Endothelial cell of umbilical vein (primary cell): ENCODE results near the gene MYL2. TPM values are rescaled to one million over a fixed set of nuclear protein-coding genes. Genes with fewer than 3 reads are reported as not detected.

ENCODE experiments used
- BruUV-seq: library from RNA; stranded (reverse); fragments of 400-500 nt; replicated peaks from 2 replicates; lab custom pipeline; 2021; lab: Mats Ljungman, UMichigan
- CTCF ChIA-PET: fragments of 300-600, 350-600 bp; sonication (Branson Sonifier 250); formaldehyde crosslinking; loops from one replicate; lab custom pipeline; 2021; ENCODE audit warnings: antibody characterized with exemption, inconsistent platforms; lab: Charles Lee
- POLR2A ChIA-PET: fragments of 300-600, 350-600 bp; sonication (Branson Sonifier 250); formaldehyde crosslinking; loops from one replicate; lab custom pipeline; 2021; ENCODE audit warnings: antibody characterized with exemption, inconsistent platforms; lab: Charles Lee
- DNase-seq: peaks from one replicate; pipeline ENCODE4 v3.0.0-alpha.2; 2011; ENCODE audit warnings: low read depth, low spot score
- FAIRE-seq: peaks from 2 replicates; lab custom pipeline; 2011; peaks lifted over from hg19 to GRCh38; lab: Jason Lieb, UNC
- H2AFZ ChIP-seq: 2 replicates; pipeline ENCODE4 v1.6.0; 2012; ENCODE audit warnings: low read depth, low read length, control low read depth, inconsistent platforms
- H3K27ac ChIP-seq: 2 replicates; pipeline ENCODE4 v1.5.1; 2011; ENCODE audit warnings: low read depth, mild to moderate bottlenecking, control low read depth, low read length, moderate library complexity; ENCODE audit not compliant: insufficient read depth
- H3K27me3 ChIP-seq, 2 experiments: 2 replicates each; pipeline versions ENCODE4 v1.6.0 to v1.6.1; 2011; ENCODE audit warnings: low read length in 2 of 2, mixed read lengths in 1 of 2; ENCODE audit not compliant: control insufficient read depth in 2 of 2, insufficient read depth in 2 of 2
- H3K36me3 ChIP-seq, 2 experiments: 2 replicates in 1 of 2; 3 replicates in 1 of 2; pipeline ENCODE4 v1.5.1; 2011; ENCODE audit warnings: low read length in 2 of 2, mild to moderate bottlenecking in 1 of 2, moderate library complexity in 1 of 2; ENCODE audit not compliant: control insufficient read depth in 2 of 2, insufficient read depth in 2 of 2; ENCODE audit errors: extremely low read depth in 1 of 2
- H3K4me1 ChIP-seq: 3 replicates; pipeline ENCODE4 v1.5.1; 2011; ENCODE audit warnings: mild to moderate bottlenecking, low read length; ENCODE audit not compliant: control insufficient read depth, insufficient read depth; ENCODE audit errors: extremely low read depth
- H3K4me2 ChIP-seq: 2 replicates; pipeline ENCODE4 v1.6.1; 2011; ENCODE audit warnings: low read length, control low read depth, mixed read lengths; ENCODE audit not compliant: insufficient read depth
- H3K4me3 ChIP-seq, 3 experiments: fragments of 200-600 bp in 1 of 3; sonication (generic), shearing (Covaris generic) in 1 of 3; replicated peaks in 1 of 3; 2 replicates each; pipeline ENCODE4 v1.5.1; 2011 to 2016; ENCODE audit warnings: control low read depth in 3 of 3, low read length in 3 of 3, mild to moderate bottlenecking in 2 of 3, inconsistent platforms in 1 of 3, low read depth in 1 of 3, moderate library complexity in 1 of 3; ENCODE audit not compliant: insufficient read depth in 1 of 3
- H3K79me2 ChIP-seq: 2 replicates; pipeline ENCODE4 v1.6.0; 2012; ENCODE audit warnings: low read length, inconsistent platforms; ENCODE audit not compliant: control insufficient read depth, insufficient read depth
- H3K9ac ChIP-seq: replicated peaks from 2 replicates; pipeline ENCODE3; 2011; ENCODE audit warnings: low read length, control low read depth; ENCODE audit not compliant: insufficient read depth; ENCODE audit errors: extremely low read depth
- H3K9me1 ChIP-seq: replicated peaks from 3 replicates; pipeline ENCODE4 v1.6.0; 2011; ENCODE audit warnings: mild to moderate bottlenecking, low read length; ENCODE audit not compliant: control insufficient read depth, insufficient read depth; ENCODE audit errors: extremely low read depth
- H3K9me3 ChIP-seq: replicated peaks from 2 replicates; pipeline ENCODE4 v1.5.1; 2012; ENCODE audit warnings: low read length, inconsistent platforms; ENCODE audit not compliant: control insufficient read depth, insufficient read depth
- H4K20me1 ChIP-seq: replicated peaks from 2 replicates; pipeline ENCODE3; 2011; ENCODE audit warnings: mild to moderate bottlenecking, low read length; ENCODE audit not compliant: control insufficient read depth, insufficient read depth; ENCODE audit errors: extremely low read depth
- CTCF ChIP-seq, 2 donors: IDR thresholded peaks; 1 replicate in 1 of 2; 2 replicates in 1 of 2; pipeline ENCODE4 v1.5.1; 2011; ENCODE audit warnings: low read length in 2 of 2, mild to moderate bottlenecking in 2 of 2, moderate library complexity in 2 of 2, control low read depth in 1 of 2, inconsistent platforms in 1 of 2, low read depth in 1 of 2; ENCODE audit not compliant: insufficient read depth in 1 of 2; ENCODE audit errors: extremely low read depth in 1 of 2
- EZH2 ChIP-seq: IDR thresholded peaks from 2 replicates; pipeline ENCODE4 v1.6.1; 2012; ENCODE audit warnings: borderline replicate concordance, low read depth, mild to moderate bottlenecking, moderate library complexity, low read length, inconsistent platforms; ENCODE audit not compliant: severe bottlenecking
- FOS ChIP-seq: IDR thresholded peaks from 2 replicates; pipeline ENCODE4 v1.6.1; 2011; ENCODE audit warnings: mild to moderate bottlenecking, low read length, moderate library complexity, borderline replicate concordance; ENCODE audit not compliant: insufficient read depth
- GATA2 ChIP-seq: IDR thresholded peaks from 2 replicates; pipeline ENCODE4 v1.7.0; 2011; ENCODE audit warnings: low read depth, mild to moderate bottlenecking, moderate library complexity, mixed read lengths, low read length; ENCODE audit not compliant: insufficient read length, insufficient read depth
- JUN ChIP-seq: IDR thresholded peaks from 2 replicates; pipeline ENCODE4 v1.6.1; 2011; ENCODE audit warnings: borderline replicate concordance, low read depth; ENCODE audit not compliant: insufficient read length, insufficient read depth
- MAX ChIP-seq: IDR thresholded peaks from 2 replicates; pipeline ENCODE4 v1.6.1; 2011; ENCODE audit not compliant: insufficient read depth, insufficient read length
- MYC ChIP-seq: IDR thresholded peaks from one replicate; pipeline ENCODE4 v1.6.1; 2011; ENCODE audit warnings: mild to moderate bottlenecking, low read depth, low read length
- POLR2A ChIP-seq: IDR thresholded peaks from 2 replicates; pipeline ENCODE4 v1.6.1; 2012; ENCODE audit warnings: low read depth, mild to moderate bottlenecking, control low read depth, low read length
- POLR2AphosphoS5 ChIP-seq: IDR thresholded peaks from 2 replicates; pipeline ENCODE4 v1.6.1; 2012; ENCODE audit warnings: low read depth, mild to moderate bottlenecking, control low read depth, low read length, moderate library complexity; ENCODE audit not compliant: insufficient read depth
- dilution Hi-C: fragments of 300-500 bp; cut with MboI; formaldehyde crosslinking; loops from one replicate; pipeline ENCODE4 v1.15.0; 2019; ENCODE audit warnings: low sequenced_read_pairs; ENCODE audit not compliant: extremely low pct_ligation_motif_present
- intact Hi-C: fragments of 100-400 bp; cut with micrococcal nuclease; formaldehyde crosslinking; loops from one replicate; pipeline ENCODE4 v1.10.0; 2022
- polyA plus RNA-seq, 4 experiments: library from polyadenylated mRNA; depleted of rRNA in 3 of 4; stranded (reverse) in 3 of 4; unstranded in 1 of 4; fragments of >200 nt; gene quantifications; 2 replicates each; pipeline versions ENCODE4 v1.2.1 to v1.2.3, GENCODE V29; 2011 to 2012; ENCODE audit warnings: missing spikeins in 1 of 4
- total RNA-seq: library from RNA; stranded (reverse); gene quantifications from 2 replicates; pipeline ENCODE4 v1.2.3, GENCODE V29; 2021

Gene MYL2
- total and polyA plus RNA-seq, 2 donors (not counting 3 experiments of a cell fraction or from before 2014, with no cell fraction given) = 0.93 TPM; not detected in 1

GRCh38 chr12:110923192-110923591 is 2.8 kb upstream of the MYL2 start:
- no TSS peak for BruUV-seq
- Histone ChIP-seq H3K9me1 (no peaks in the 10 kb centered on the region), H4K20me1 (no peaks in the 10 kb centered on the region), H3K4me3 (no peak overlapping the region), H3K9ac (no peak overlapping the region), H3K4me2 (no peak overlapping the region), H3K4me1 (peaks cover 3% of the 10 kb centered on the region), H3K79me2 (no peaks in the 10 kb centered on the region), H3K36me3 (no peaks in the 10 kb centered on the region), H3K27ac (no peak overlapping the region), H3K27me3 (no peaks in the 10 kb centered on the region), H3K9me3 (no peaks in the 10 kb centered on the region), H2AFZ (no peak overlapping the region)
- CTCF ChIA-PET = no interaction called here
- dilution Hi-C loops = no loop called here
- POLR2A ChIA-PET = no interaction called here
- no peak for DNase-seq
- TF ChIP-seq CTCF (IDR thresholded peaks at IDR 0.05; ENCODE audit: extremely low read depth in 1 of 2, insufficient read depth in 1 of 2, low read depth in 1 of 2, low read length in 2 of 2) (no peak), JUN (no peak), MAX (no peak), POLR2A (no peak), MYC (no peak), GATA2 (no peak), EZH2 (no peak), FOS (no peak), POLR2AphosphoS5 (no peak)
- intact Hi-C loops = no loop called here
- FAIRE-seq = no peak
